Hepatocyte (in vitro differentiated cells): ENCODE measurements around the gene PTPN20. TPM values are rescaled to one million over a fixed set of nuclear protein-coding genes. Genes with fewer than 3 reads are reported as not detected.

Experiments
- DNase-seq: peaks from one replicate; pipeline ENCODE4 v3.0.0-alpha.2; 2016; ENCODE audit warnings: low spot score
- H2AFZ ChIP-seq: fragments of 200-600 bp; sonication (generic); 2 replicates; pipeline ENCODE4 v1.6.0; 2016; ENCODE audit warnings: antibody characterized with exemption, mild to moderate bottlenecking
- H3K27ac ChIP-seq: fragments of 200-600 bp; sonication (generic); 2 replicates; pipeline ENCODE4 v1.5.1; 2016; ENCODE audit warnings: mild to moderate bottlenecking
- H3K27me3 ChIP-seq: fragments of 200-600 bp; sonication (generic); 2 replicates; pipeline ENCODE4 v1.6.1; 2016
- H3K36me3 ChIP-seq: fragments of 200-600 bp; sonication (generic); replicated peaks from 2 replicates; pipeline ENCODE4 v1.5.1; 2016; ENCODE audit warnings: low read depth; ENCODE audit not compliant: insufficient read depth
- H3K4me1 ChIP-seq: fragments of 200-600 bp; sonication (generic); 2 replicates; pipeline ENCODE4 v1.5.1; 2016; ENCODE audit warnings: mild to moderate bottlenecking, moderate library complexity; ENCODE audit not compliant: insufficient read depth
- H3K4me2 ChIP-seq: fragments of 200-600 bp; sonication (generic); 2 replicates; pipeline ENCODE4 v1.6.0; 2016
- H3K4me3 ChIP-seq: fragments of 200-600 bp; sonication (generic); 2 replicates; pipeline ENCODE4 v1.5.1; 2016; ENCODE audit warnings: mild to moderate bottlenecking
- H3K79me2 ChIP-seq: fragments of 200-600 bp; sonication (generic); 2 replicates; pipeline ENCODE4 v1.6.0; 2017; ENCODE audit warnings: mild to moderate bottlenecking
- H3K9me2 ChIP-seq: fragments of 200-600 bp; sonication (generic); replicated peaks from 2 replicates; pipeline ENCODE4 v1.6.0; 2017; ENCODE audit warnings: mild to moderate bottlenecking; ENCODE audit not compliant: insufficient read depth
- H3K9me3 ChIP-seq: fragments of 200-600 bp; sonication (generic); 2 replicates; pipeline ENCODE4 v1.5.1; 2016; ENCODE audit warnings: low read depth, mild to moderate bottlenecking
- H4K20me1 ChIP-seq: fragments of 200-600 bp; sonication (generic); 2 replicates; pipeline ENCODE4 v1.6.0; 2016; ENCODE audit warnings: mild to moderate bottlenecking; ENCODE audit not compliant: insufficient read depth, poor library complexity, severe bottlenecking
- EZH2 ChIP-seq: fragments of 200-600 bp; sonication (generic); IDR thresholded peaks from 2 replicates; pipeline ENCODE4 v1.6.1; 2016; ENCODE audit warnings: antibody characterized with exemption, mild to moderate bottlenecking, borderline replicate concordance
- EZH2phosphoT487 ChIP-seq: fragments of 200-600 bp; sonication (generic); IDR thresholded peaks from one replicate; pipeline ENCODE4 v1.6.1; 2018; ENCODE audit warnings: antibody characterized with exemption, mild to moderate bottlenecking, low read depth, moderate library complexity; ENCODE audit not compliant: unreplicated experiment, severe bottlenecking
- WGBS: methylation state at CpG from one replicate; pipeline ENCODE4 v1.1.6; 2016; ENCODE audit warnings: low lambda C conversion rate; ENCODE audit errors: missing lambda C conversion rate; 5-methylcytosine and 5-hydroxymethylcytosine counted together
- polyA plus RNA-seq: library from polyadenylated mRNA; unstranded; fragments of >200 nt; fragmentation: Nextera tagmentation; extraction: Ambion mirVana; gene quantifications from 2 replicates; pipeline ENCODE4 v1.2.1, GENCODE V29; 2016
- total RNA-seq: library from RNA; depleted of rRNA; stranded (reverse); fragments of >200 nt; gene quantifications from 2 replicates; pipeline ENCODE4 v1.2.3, GENCODE V29; 2014
- TF ChIP-seq, protein P1 (sequence below): fragments of 200-600 bp; sonication (generic); IDR thresholded peaks from 2 replicates; pipeline ENCODE4 v1.5.1; 2016; ENCODE audit warnings: antibody characterized with exemption, mild to moderate bottlenecking; ENCODE audit not compliant: poor library complexity

The PTPN20 gene
- total and polyA plus RNA-seq, 2 experiments from 2014 or later: 0.60 TPM; not detected in 1

- Histone ChIP-seq H3K79me2 (no peaks in the 10 kb centered on the region), H3K4me2 (no peak overlapping the region)
- 90% methylated on average over 4 of the region's 4 CpGs for WGBS
These were observed 124.7 kb downstream of the PTPN20 start for GRCh38 chr10:47035819-47036337.

GRCh38 chr10:47036771-47037170 is 125.5 kb downstream of the PTPN20 start:
- H2AFZ ChIP-seq: no peak overlapping the region
- no peaks in the 10 kb centered on the region for H3K36me3 ChIP-seq
- H3K4me3 ChIP-seq: no peak overlapping the region
- 96% methylated on average over 7 of the region's 7 CpGs for WGBS
- no peak overlapping the region for H3K27ac ChIP-seq
- no peaks in the 10 kb centered on the region for H3K27me3 ChIP-seq
- TF ChIP-seq, protein P1, sequence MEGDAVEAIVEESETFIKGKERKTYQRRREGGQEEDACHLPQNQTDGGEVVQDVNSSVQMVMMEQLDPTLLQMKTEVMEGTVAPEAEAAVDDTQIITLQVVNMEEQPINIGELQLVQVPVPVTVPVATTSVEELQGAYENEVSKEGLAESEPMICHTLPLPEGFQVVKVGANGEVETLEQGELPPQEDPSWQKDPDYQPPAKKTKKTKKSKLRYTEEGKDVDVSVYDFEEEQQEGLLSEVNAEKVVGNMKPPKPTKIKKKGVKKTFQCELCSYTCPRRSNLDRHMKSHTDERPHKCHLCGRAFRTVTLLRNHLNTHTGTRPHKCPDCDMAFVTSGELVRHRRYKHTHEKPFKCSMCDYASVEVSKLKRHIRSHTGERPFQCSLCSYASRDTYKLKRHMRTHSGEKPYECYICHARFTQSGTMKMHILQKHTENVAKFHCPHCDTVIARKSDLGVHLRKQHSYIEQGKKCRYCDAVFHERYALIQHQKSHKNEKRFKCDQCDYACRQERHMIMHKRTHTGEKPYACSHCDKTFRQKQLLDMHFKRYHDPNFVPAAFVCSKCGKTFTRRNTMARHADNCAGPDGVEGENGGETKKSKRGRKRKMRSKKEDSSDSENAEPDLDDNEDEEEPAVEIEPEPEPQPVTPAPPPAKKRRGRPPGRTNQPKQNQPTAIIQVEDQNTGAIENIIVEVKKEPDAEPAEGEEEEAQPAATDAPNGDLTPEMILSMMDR: no peak
- no peak for TF ChIP-seq EZH2
- no peak for TF ChIP-seq EZH2phosphoT487
- no peaks in the 10 kb centered on the region for H3K9me3 ChIP-seq
- H3K4me2 ChIP-seq: no peak overlapping the region
- H4K20me1 ChIP-seq: no peaks in the 10 kb centered on the region
- no peak for DNase-seq
- H3K4me1 ChIP-seq: peaks cover 4% of the 10 kb centered on the region
- H3K9me2 ChIP-seq: no peaks in the 10 kb centered on the region
- no peaks in the 10 kb centered on the region for H3K79me2 ChIP-seq

More at GRCh38 chr10:47035819-47036337, 124.7 kb downstream of the PTPN20 start:
- H3K27me3 ChIP-seq: no peaks in the 10 kb centered on the region
- H4K20me1 ChIP-seq: no peaks in the 10 kb centered on the region
- no peak overlapping the region for H3K27ac ChIP-seq
- TF ChIP-seq, protein P1: no peak
- no peak for TF ChIP-seq EZH2
- no peak for TF ChIP-seq EZH2phosphoT487
- no peaks in the 10 kb centered on the region for H3K9me3 ChIP-seq
- no peaks in the 10 kb centered on the region for H3K36me3 ChIP-seq
- no peaks in the 10 kb centered on the region for H3K9me2 ChIP-seq
- H3K4me3 ChIP-seq: no peak overlapping the region
- H3K4me1 ChIP-seq: peaks cover 4% of the 10 kb centered on the region
- no peak for DNase-seq
- no peak overlapping the region for H2AFZ ChIP-seq

DNA sequence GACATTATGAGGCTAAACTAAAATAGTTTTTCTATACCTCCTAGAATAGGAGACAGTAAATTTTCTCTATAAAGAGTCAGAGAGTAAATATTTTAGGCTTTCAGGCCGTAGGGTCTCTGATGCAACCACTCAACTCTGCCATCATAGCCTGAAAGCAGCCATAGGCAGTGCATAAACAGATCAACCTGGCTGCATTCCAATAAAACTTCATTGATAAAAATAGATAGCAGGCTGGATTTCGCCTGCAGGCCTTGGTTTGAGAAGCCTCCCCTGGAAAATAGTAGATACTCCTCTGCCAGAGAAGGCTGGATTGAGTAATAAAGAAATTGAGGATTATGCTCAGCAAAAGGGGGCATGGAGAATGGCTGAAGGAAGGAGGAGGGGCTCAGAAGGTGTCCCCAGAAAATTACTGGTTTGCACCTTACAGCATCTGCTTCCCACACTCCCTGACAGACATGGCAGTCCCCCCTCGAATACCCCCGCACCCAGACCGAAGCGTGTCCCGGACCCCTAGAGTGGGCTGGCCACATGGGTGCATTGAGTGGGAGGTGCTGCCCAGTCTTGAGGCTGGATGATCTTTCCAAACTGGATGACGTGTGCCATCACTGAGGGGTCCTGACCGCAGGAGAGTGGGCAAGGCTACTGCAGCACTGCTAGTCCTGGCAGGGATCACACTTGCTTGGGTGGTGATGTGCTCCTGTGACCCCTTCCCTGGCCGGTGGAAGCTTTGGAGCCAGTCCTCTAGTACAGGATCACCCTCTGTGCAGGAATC is 126.6 kb downstream of the PTPN20 start:
- TF ChIP-seq, protein P1: no peak
- no peak for TF ChIP-seq EZH2phosphoT487
- TF ChIP-seq EZH2: no peak
- Histone ChIP-seq H3K36me3 (no peaks in the 10 kb centered on the region), H3K4me3 (no peak overlapping the region), H2AFZ (no peak overlapping the region), H3K27ac (no peak overlapping the region), H3K4me2 (no peak overlapping the region), H3K27me3 (no peaks in the 10 kb centered on the region), H4K20me1 (no peaks in the 10 kb centered on the region), H3K9me3 (no peaks in the 10 kb centered on the region), H3K4me1 (peaks cover 4% of the 10 kb centered on the region), H3K79me2 (no peaks in the 10 kb centered on the region), H3K9me2 (no peaks in the 10 kb centered on the region)
- WGBS: 76% methylated on average over 10 of the region's 10 CpGs
- no peak for DNase-seq
